Measurements from ENCODE around the gene PFDN2. TPM values are rescaled to one million over a fixed set of nuclear protein-coding genes. Genes with fewer than 3 reads are reported as not detected.
"Not testable (repeated sequence)": the region's sequence is repeated elsewhere in the genome, so short reads cannot be mapped to it uniquely, and the experiment has no call there.

Gene PFDN2
- total RNA-seq, 1 experiment from 2014 or later = 78.2 TPM

GRCh38 chr1:161071886-161072371, 45.9 kb downstream of the PFDN2 start:
- peak; percentile 47 for DNase-seq
- H3K4me3 ChIP-seq = no peak overlapping the region
- peaks cover 4% of the 10 kb centered on the region; the same call in 1 of the 2 replicates for H3K4me1 ChIP-seq
- H3K27me3 ChIP-seq = no peaks in the 10 kb centered on the region
- no peaks in the 10 kb centered on the region for H3K9me3 ChIP-seq (replicated peaks)
- H3K36me3 ChIP-seq = no peaks in the 10 kb centered on the region
- H3K27ac ChIP-seq = no peak overlapping the region

GRCh38 chr1:161070761-161071160, 47.1 kb downstream of the PFDN2 start:
- Histone ChIP-seq H3K36me3 (no peaks in the 10 kb centered on the region), H3K4me1 (peaks cover 4% of the 10 kb centered on the region; the same call in 1 of the 2 replicates), H3K9me3 (replicated peaks) (no peaks in the 10 kb centered on the region), H3K4me3 (no peak overlapping the region), H3K27ac (no peak overlapping the region), H3K27me3 (no peaks in the 10 kb centered on the region)
- no peak for DNase-seq

GRCh38 chr1:161069731-161070270, 48.0 kb downstream of the PFDN2 start, which contains the start of gene ARHGAP30:
ARHGAP30 (minus strand) TSS chr1:161069891; CDS start chr1:161069624, 267 bp downstream.
- H3K9me3 ChIP-seq (replicated peaks) = no peaks in the 10 kb centered on the region
- no peak within 1 kb of the TSS for H3K4me3 ChIP-seq
- H3K4me1 ChIP-seq = peaks cover 4% of the 10 kb centered on the region; the same call in 1 of the 2 replicates
- DNase-seq = peak; percentile 16 to 21
- no peak within 1 kb of the TSS for H3K27ac ChIP-seq
- no peaks in the 10 kb centered on the region for H3K36me3 ChIP-seq
- H3K27me3 ChIP-seq = no peaks in the 10 kb centered on the region

GRCh38 chr1:161069241-161069640, 48.6 kb downstream of the PFDN2 start:
- Histone ChIP-seq H3K27ac (no peak overlapping the region), H3K9me3 (replicated peaks) (no peaks in the 10 kb centered on the region), H3K4me3 (no peak overlapping the region), H3K36me3 (no peaks in the 10 kb centered on the region), H3K4me1 (no peaks in the 10 kb centered on the region), H3K27me3 (no peaks in the 10 kb centered on the region)
- no peak for DNase-seq

- Histone ChIP-seq H3K9me3 (replicated peaks) (no peaks in the 10 kb centered on the region), H3K27ac (no peak overlapping the region), H3K4me1 (no peaks in the 10 kb centered on the region), H3K4me3 (no peak overlapping the region), H3K27me3 (no peaks in the 10 kb centered on the region), H3K36me3 (no peaks in the 10 kb centered on the region)
- no peak for DNase-seq
These were observed 49.3 kb downstream of the PFDN2 start for GRCh38 chr1:161068306-161069234.

- Histone ChIP-seq H3K27ac (no peak overlapping the region), H3K27me3 (no peaks in the 10 kb centered on the region), H3K4me1 (no peaks in the 10 kb centered on the region), H3K9me3 (replicated peaks) (no peaks in the 10 kb centered on the region), H3K36me3 (no peaks in the 10 kb centered on the region), H3K4me3 (no peak overlapping the region)
- DNase-seq = no peak
These were observed 51.1 kb downstream of the PFDN2 start for GRCh38 chr1:161066694-161067093.

GRCh38 chr1:161065681-161066080, 52.2 kb downstream of the PFDN2 start:
- not testable (repeated sequence) for H3K9me3 ChIP-seq (replicated peaks); DNase-seq; H3K36me3 ChIP-seq; H3K27ac ChIP-seq; H3K4me1 ChIP-seq; H3K27me3 ChIP-seq; H3K4me3 ChIP-seq

- not testable (repeated sequence) for H3K27me3 ChIP-seq; H3K4me1 ChIP-seq; H3K27ac ChIP-seq; H3K9me3 ChIP-seq (replicated peaks); H3K4me3 ChIP-seq; H3K36me3 ChIP-seq; DNase-seq
These were observed 53.9 kb downstream of the PFDN2 start for GRCh38 chr1:161063936-161064335.

GRCh38 chr1:161061419-161061818, 56.4 kb downstream of the PFDN2 start:
- Histone ChIP-seq H3K36me3 (no peaks in the 10 kb centered on the region), H3K4me1 (no peaks in the 10 kb centered on the region), H3K4me3 (no peak overlapping the region), H3K27ac (no peak overlapping the region), H3K27me3 (no peaks in the 10 kb centered on the region), H3K9me3 (replicated peaks) (no peaks in the 10 kb centered on the region)
- no peak for DNase-seq

GRCh38 chr1:161059293-161059692, 58.5 kb downstream of the PFDN2 start:
- no peak overlapping the region for H3K27ac ChIP-seq
- no peaks in the 10 kb centered on the region for H3K36me3 ChIP-seq
- no peaks in the 10 kb centered on the region for H3K27me3 ChIP-seq
- no peak for DNase-seq
- H3K4me1 ChIP-seq = no peaks in the 10 kb centered on the region
- H3K9me3 ChIP-seq (replicated peaks) = no peaks in the 10 kb centered on the region
- no peak overlapping the region for H3K4me3 ChIP-seq

- Histone ChIP-seq H3K27ac (no peak overlapping the region), H3K4me3 (no peak overlapping the region), H3K27me3 (no peaks in the 10 kb centered on the region), H3K9me3 (replicated peaks) (no peaks in the 10 kb centered on the region), H3K4me1 (no peaks in the 10 kb centered on the region), H3K36me3 (no peaks in the 10 kb centered on the region)
- no peak for DNase-seq
These were observed 63.0 kb downstream of the PFDN2 start for GRCh38 chr1:161054805-161055204.

GRCh38 chr1:161054232-161054631, 63.6 kb downstream of the PFDN2 start:
- H3K9me3 ChIP-seq (replicated peaks) = 0 out of 2 replicates have a peak, but pooled peaks cover 6% of the 10 kb centered on the region
- no peak overlapping the region for H3K27ac ChIP-seq
- H3K27me3 ChIP-seq = no peaks in the 10 kb centered on the region
- no peak overlapping the region for H3K4me3 ChIP-seq
- DNase-seq = no peak
- H3K4me1 ChIP-seq = no peaks in the 10 kb centered on the region
- H3K36me3 ChIP-seq = no peaks in the 10 kb centered on the region

GRCh38 chr1:161052899-161053298, 64.9 kb downstream of the PFDN2 start:
- Histone ChIP-seq H3K9me3 (replicated peaks) (0 out of 2 replicates have a peak, but pooled peaks cover 6% of the 10 kb centered on the region), H3K27me3 (no peaks in the 10 kb centered on the region), H3K27ac (no peak overlapping the region), H3K4me1 (no peaks in the 10 kb centered on the region), H3K36me3 (no peaks in the 10 kb centered on the region), H3K4me3 (no peak overlapping the region)
- no peak for DNase-seq

- Histone ChIP-seq H3K4me1 (no peaks in the 10 kb centered on the region), H3K4me3 (no peak overlapping the region), H3K27ac (no peak overlapping the region), H3K27me3 (no peaks in the 10 kb centered on the region), H3K36me3 (no peaks in the 10 kb centered on the region), H3K9me3 (replicated peaks) (peaks cover 13% of the 10 kb centered on the region)
- DNase-seq = no peak
These were observed 66.6 kb downstream of the PFDN2 start for GRCh38 chr1:161051219-161051618.
